HepG2 (cell line): ENCODE measurements around the gene NFATC3. TPM values are rescaled to one million over a fixed set of nuclear protein-coding genes. Genes with fewer than 3 reads are reported as not detected.

Experiments
- DNMT1 ChIP-seq: sonication (generic); formaldehyde crosslinking; IDR thresholded peaks from 2 replicates; pipeline ENCODE4 v1.5.1; 2020; ENCODE audit warnings: mild to moderate bottlenecking, missing genetic modification reagents
- GABPA ChIP-seq, 2 experiments: IDR thresholded peaks; 2 replicates each; pipeline ENCODE4 v1.6.1; 2011 to 2016; ENCODE audit warnings: low read depth in 2 of 2, low read length in 1 of 2, missing biosample characterization in 1 of 2, missing genetic modification characterization in 1 of 2
- HINFP ChIP-seq: sonication (generic); formaldehyde crosslinking; IDR thresholded peaks from 2 replicates; pipeline ENCODE4 v1.4.0; 2020; ENCODE audit warnings: low read depth, mild to moderate bottlenecking, missing genetic modification reagents
- HNF4G ChIP-seq, 2 experiments: sonication (generic) in 1 of 2; formaldehyde crosslinking in 1 of 2; IDR thresholded peaks; 2 replicates each; pipeline versions ENCODE4 v1.4.0 to v1.6.1; 2011 to 2020; ENCODE audit warnings: borderline replicate concordance in 2 of 2, low read depth in 2 of 2, mild to moderate bottlenecking in 2 of 2, low read length in 1 of 2, missing genetic modification reagents in 1 of 2, moderate library complexity in 1 of 2
- RXRB ChIP-seq: IDR thresholded peaks from 2 replicates; pipeline ENCODE4 v1.6.1; 2016; ENCODE audit warnings: borderline replicate concordance, missing genetic modification reagents, missing compliant biosample characterization
- TGIF2 ChIP-seq: IDR thresholded peaks from 2 replicates; pipeline ENCODE4 v1.6.1; 2016; ENCODE audit warnings: control low read depth, missing compliant biosample characterization
- TRIM24 ChIP-seq: sonication (generic); formaldehyde crosslinking; IDR thresholded peaks from 2 replicates; pipeline ENCODE4 v1.8.0; 2022; ENCODE audit warnings: mild to moderate bottlenecking, missing genetic modification reagents
- YY1 ChIP-seq: IDR thresholded peaks from 2 replicates; pipeline ENCODE4 v1.6.1; 2011; ENCODE audit warnings: low read length, low read depth, moderate library complexity, mild to moderate bottlenecking; ENCODE audit not compliant: insufficient read depth, insufficient replicate concordance
- ZNF3 ChIP-seq: IDR thresholded peaks from 2 replicates; pipeline ENCODE4 v1.7.0; 2017; ENCODE audit warnings: inconsistent platforms
- ZNF331 ChIP-seq: sonication (generic); formaldehyde crosslinking; IDR thresholded peaks from 2 replicates; pipeline ENCODE4 v1.4.0; 2020; ENCODE audit warnings: missing genetic modification reagents
- ZNF510 ChIP-seq: sonication (generic); formaldehyde crosslinking; IDR thresholded peaks from 2 replicates; pipeline ENCODE4 v1.4.0; 2020; ENCODE audit warnings: low read depth, mild to moderate bottlenecking, missing genetic modification reagents
- ZNF614 ChIP-seq: IDR thresholded peaks from 2 replicates; pipeline ENCODE4 v1.6.1; 2018; ENCODE audit warnings: missing biosample characterization, missing genetic modification reagents, inconsistent platforms, borderline replicate concordance
- ZNF629 ChIP-seq: sonication (generic); formaldehyde crosslinking; conservative IDR thresholded peaks from 2 replicates; pipeline ENCODE4 v1.5.0; 2020; ENCODE audit warnings: missing genetic modification reagents
- ZNF7 ChIP-seq: IDR thresholded peaks from 2 replicates; pipeline ENCODE4 v1.6.1; 2016; ENCODE audit warnings: missing biosample characterization, missing genetic modification reagents
- polyA plus RNA-seq, 8 experiments: library from polyadenylated mRNA; depleted of rRNA in 3 of 8; stranded (reverse) in 7 of 8; unstranded in 1 of 8; fragments of >200 nt; fragmentation: Illumina TruSeq in 4 of 8; extraction: Trizol in 4 of 8; gene quantifications; 2 replicates each; pipeline versions ENCODE4 v1.2.1 to v1.2.3, GENCODE V29; 2011 to 2016; ENCODE audit warnings: low read depth in 4 of 8, missing spikeins in 1 of 8, mixed read lengths in 1 of 8; ENCODE audit not compliant: insufficient read depth in 1 of 8
- total RNA-seq, 5 experiments: library from RNA; depleted of rRNA; stranded (reverse); fragments of >200 nt; fragmentation: Illumina TruSeq; extraction: Trizol; gene quantifications; 2 replicates each; pipeline ENCODE4 v1.2.3, GENCODE V29; 2016; ENCODE audit warnings: low read depth in 1 of 5
- TF ChIP-seq, protein P1 (sequence below): sonication (generic); formaldehyde crosslinking; IDR thresholded peaks from 2 replicates; pipeline ENCODE4 v1.4.0; 2020; ENCODE audit warnings: mild to moderate bottlenecking, missing genetic modification reagents
- TF ChIP-seq, protein P2 (sequence below), 2 experiments: sonication (generic) in 1 of 2; formaldehyde crosslinking in 1 of 2; IDR thresholded peaks; 2 replicates each; pipeline versions ENCODE4 v1.6.1 to v1.9.0; 2014 to 2022; ENCODE audit warnings: antibody characterized with exemption in 1 of 2, borderline replicate concordance in 1 of 2, inconsistent platforms in 1 of 2, low read depth in 1 of 2, missing genetic modification reagents in 1 of 2
- TF ChIP-seq, protein P3 (sequence below): sonication (generic); formaldehyde crosslinking; IDR thresholded peaks from 2 replicates; pipeline ENCODE4 v1.8.1; 2022; ENCODE audit warnings: low read depth, mild to moderate bottlenecking, missing genetic modification reagents

Gene NFATC3
- total and polyA plus RNA-seq, 2 of the 13 experiments (the other 11 are each of a cell fraction or from before 2014, with no cell fraction given), result 52.6 to 62.7 TPM

- TF ChIP-seq, protein P1, sequence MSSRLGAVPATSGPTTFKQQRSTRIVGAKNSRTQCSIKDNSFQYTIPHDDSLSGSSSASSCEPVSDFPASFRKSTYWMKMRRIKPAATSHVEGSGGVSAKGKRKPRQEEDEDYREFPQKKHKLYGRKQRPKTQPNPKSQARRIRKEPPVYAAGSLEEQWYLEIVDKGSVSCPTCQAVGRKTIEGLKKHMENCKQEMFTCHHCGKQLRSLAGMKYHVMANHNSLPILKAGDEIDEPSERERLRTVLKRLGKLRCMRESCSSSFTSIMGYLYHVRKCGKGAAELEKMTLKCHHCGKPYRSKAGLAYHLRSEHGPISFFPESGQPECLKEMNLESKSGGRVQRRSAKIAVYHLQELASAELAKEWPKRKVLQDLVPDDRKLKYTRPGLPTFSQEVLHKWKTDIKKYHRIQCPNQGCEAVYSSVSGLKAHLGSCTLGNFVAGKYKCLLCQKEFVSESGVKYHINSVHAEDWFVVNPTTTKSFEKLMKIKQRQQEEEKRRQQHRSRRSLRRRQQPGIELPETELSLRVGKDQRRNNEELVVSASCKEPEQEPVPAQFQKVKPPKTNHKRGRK, result no peak
- TF ChIP-seq RXRB (no peak), TRIM24 (CRISPR knock-in tag) (no peak), YY1 (no peak), DNMT1 (no peak), ZNF3 (CRISPR knock-in tag) (0 out of 2 replicates have a peak, but pooled peaks have one; percentile 40), TGIF2 (CRISPR knock-in tag) (0 out of 2 replicates have a peak, but pooled peaks have one; percentile 11), ZNF510 (CRISPR knock-in tag) (no peak), GABPA (IDR thresholded peaks at IDR 0.05; ENCODE audit: low read depth, low read length) (no peak), GABPA (CRISPR knock-in tag; IDR thresholded peaks at IDR 0.05; ENCODE audit: low read depth) (no peak), ZNF629 (0 out of 2 replicates have a peak, but pooled peaks have one; percentile 11), ZNF331 (CRISPR knock-in tag) (no peak), HINFP (CRISPR knock-in tag) (no peak), HNF4G (IDR thresholded peaks at IDR 0.05; ENCODE audit: borderline replicate concordance, low read depth, low read length) (no peak), HNF4G (CRISPR knock-in tag; IDR thresholded peaks at IDR 0.05; ENCODE audit: borderline replicate concordance, low read depth) (no peak), ZNF614 (CRISPR knock-in tag) (no peak), ZNF7 (CRISPR knock-in tag) (no peak)
- TF ChIP-seq, protein P2, sequence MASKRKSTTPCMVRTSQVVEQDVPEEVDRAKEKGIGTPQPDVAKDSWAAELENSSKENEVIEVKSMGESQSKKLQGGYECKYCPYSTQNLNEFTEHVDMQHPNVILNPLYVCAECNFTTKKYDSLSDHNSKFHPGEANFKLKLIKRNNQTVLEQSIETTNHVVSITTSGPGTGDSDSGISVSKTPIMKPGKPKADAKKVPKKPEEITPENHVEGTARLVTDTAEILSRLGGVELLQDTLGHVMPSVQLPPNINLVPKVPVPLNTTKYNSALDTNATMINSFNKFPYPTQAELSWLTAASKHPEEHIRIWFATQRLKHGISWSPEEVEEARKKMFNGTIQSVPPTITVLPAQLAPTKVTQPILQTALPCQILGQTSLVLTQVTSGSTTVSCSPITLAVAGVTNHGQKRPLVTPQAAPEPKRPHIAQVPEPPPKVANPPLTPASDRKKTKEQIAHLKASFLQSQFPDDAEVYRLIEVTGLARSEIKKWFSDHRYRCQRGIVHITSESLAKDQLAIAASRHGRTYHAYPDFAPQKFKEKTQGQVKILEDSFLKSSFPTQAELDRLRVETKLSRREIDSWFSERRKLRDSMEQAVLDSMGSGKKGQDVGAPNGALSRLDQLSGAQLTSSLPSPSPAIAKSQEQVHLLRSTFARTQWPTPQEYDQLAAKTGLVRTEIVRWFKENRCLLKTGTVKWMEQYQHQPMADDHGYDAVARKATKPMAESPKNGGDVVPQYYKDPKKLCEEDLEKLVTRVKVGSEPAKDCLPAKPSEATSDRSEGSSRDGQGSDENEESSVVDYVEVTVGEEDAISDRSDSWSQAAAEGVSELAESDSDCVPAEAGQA (IDR thresholded peaks at IDR 0.05; ENCODE audit: low read depth), result no peak
- TF ChIP-seq, protein P2 (CRISPR knock-in tag; IDR thresholded peaks at IDR 0.05; ENCODE audit: borderline replicate concordance), result no peak
- TF ChIP-seq, protein P3, sequence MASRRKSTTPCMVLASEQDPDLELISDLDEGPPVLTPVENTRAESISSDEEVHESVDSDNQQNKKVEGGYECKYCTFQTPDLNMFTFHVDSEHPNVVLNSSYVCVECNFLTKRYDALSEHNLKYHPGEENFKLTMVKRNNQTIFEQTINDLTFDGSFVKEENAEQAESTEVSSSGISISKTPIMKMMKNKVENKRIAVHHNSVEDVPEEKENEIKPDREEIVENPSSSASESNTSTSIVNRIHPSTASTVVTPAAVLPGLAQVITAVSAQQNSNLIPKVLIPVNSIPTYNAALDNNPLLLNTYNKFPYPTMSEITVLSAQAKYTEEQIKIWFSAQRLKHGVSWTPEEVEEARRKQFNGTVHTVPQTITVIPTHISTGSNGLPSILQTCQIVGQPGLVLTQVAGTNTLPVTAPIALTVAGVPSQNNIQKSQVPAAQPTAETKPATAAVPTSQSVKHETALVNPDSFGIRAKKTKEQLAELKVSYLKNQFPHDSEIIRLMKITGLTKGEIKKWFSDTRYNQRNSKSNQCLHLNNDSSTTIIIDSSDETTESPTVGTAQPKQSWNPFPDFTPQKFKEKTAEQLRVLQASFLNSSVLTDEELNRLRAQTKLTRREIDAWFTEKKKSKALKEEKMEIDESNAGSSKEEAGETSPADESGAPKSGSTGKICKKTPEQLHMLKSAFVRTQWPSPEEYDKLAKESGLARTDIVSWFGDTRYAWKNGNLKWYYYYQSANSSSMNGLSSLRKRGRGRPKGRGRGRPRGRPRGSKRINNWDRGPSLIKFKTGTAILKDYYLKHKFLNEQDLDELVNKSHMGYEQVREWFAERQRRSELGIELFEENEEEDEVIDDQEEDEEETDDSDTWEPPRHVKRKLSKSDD (CRISPR knock-in tag), result no peak
Observed at GRCh38 chr16:68079376-68079625, 5.9 kb upstream of the NFATC3 start (continued).
